Right lobe of liver (tissue), 4 donors: ENCODE data around the gene KCNN1.

Experiments
- CTCF ChIP-seq, 4 donors: fragments of 200-600 bp in 3 of 4; fragments of 450-650 bp in 1 of 4; IDR thresholded peaks; one replicate each; pipeline versions ENCODE4 v1.5.1 to v1.8.0; 2016 to 2022; ENCODE audit warnings: antibody characterized with exemption in 4 of 4, mild to moderate bottlenecking in 2 of 4
- POLR2A ChIP-seq: fragments of 450-650 bp; IDR thresholded peaks from one replicate; pipeline ENCODE4 v1.6.1; 2017; ENCODE audit warnings: antibody characterized with exemption, mild to moderate bottlenecking
- donor health status: DM: no; HTN: no; CAD: no.
- donor health status: DM: no; HTN: no; CAD: no.
- donor health status: DM: no; HTN: yes; CAD: no.

- no peak for TF ChIP-seq POLR2A
- TF ChIP-seq CTCF (IDR thresholded peaks at IDR 0.05) = no peak
These were observed 801 bp upstream of the KCNN1 start for GRCh38 chr19:17966129-17966483.
